Fibroblast of lung (primary cell): Measurements from ENCODE around the gene USH2A. TPM values are rescaled to one million over a fixed set of nuclear protein-coding genes. Genes with fewer than 3 reads are reported as not detected.

Experiments used
- DNase-seq, 2 donors: peaks; one replicate each; pipeline versions ENCODE4 v3.0.0 to v3.0.0-alpha.2; 2010; ENCODE audit warnings: low read depth in 2 of 2
- H2AFZ ChIP-seq: 2 replicates; pipeline ENCODE4 v1.5.1; 2012; ENCODE audit warnings: low read length, control low read depth, inconsistent platforms
- H3K27ac ChIP-seq: 2 replicates; pipeline ENCODE4 v1.5.1; 2011; ENCODE audit warnings: low read length, control low read depth; ENCODE audit not compliant: insufficient read depth
- H3K27me3 ChIP-seq: 2 replicates; pipeline ENCODE4 v1.5.1; 2011; ENCODE audit warnings: mild to moderate bottlenecking, low read length; ENCODE audit not compliant: control insufficient read depth, insufficient read depth
- H3K36me3 ChIP-seq: 2 replicates; pipeline ENCODE4 v1.5.1; 2011; ENCODE audit warnings: low read length; ENCODE audit not compliant: control insufficient read depth, insufficient read depth
- H3K4me1 ChIP-seq: 2 replicates; pipeline ENCODE4 v1.5.1; 2011; ENCODE audit warnings: low read length; ENCODE audit not compliant: control insufficient read depth, insufficient read depth; ENCODE audit errors: extremely low read depth
- H3K4me2 ChIP-seq: 2 replicates; pipeline ENCODE4 v1.5.1; 2011; ENCODE audit warnings: low read length, control low read depth; ENCODE audit not compliant: insufficient read depth; ENCODE audit errors: extremely low read depth
- H3K4me3 ChIP-seq, 4 experiments: fragments of 200-600 bp in 1 of 4; sonication (generic) in 1 of 4; replicated peaks in 1 of 4; 2 replicates each; pipeline ENCODE4 v1.5.1; 2011 to 2016; ENCODE audit warnings: low read length in 4 of 4, low read depth in 3 of 4, mild to moderate bottlenecking in 3 of 4, control low read depth in 2 of 4, inconsistent platforms in 1 of 4, mixed read lengths in 1 of 4; ENCODE audit not compliant: insufficient read depth in 1 of 4; ENCODE audit errors: control extremely low read depth in 1 of 4
- H3K79me2 ChIP-seq: 2 replicates; pipeline ENCODE4 v1.5.1; 2012; ENCODE audit warnings: mild to moderate bottlenecking, low read length, inconsistent platforms; ENCODE audit not compliant: control insufficient read depth, insufficient read depth
- H3K9ac ChIP-seq: 2 replicates; pipeline ENCODE4 v1.5.1; 2011; ENCODE audit warnings: mild to moderate bottlenecking, low read length, control low read depth; ENCODE audit not compliant: insufficient read depth
- H3K9me3 ChIP-seq: 2 replicates; pipeline ENCODE4 v1.5.1; 2012; ENCODE audit warnings: low read depth, low read length; ENCODE audit not compliant: control insufficient read depth, insufficient read depth
- H4K20me1 ChIP-seq: 2 replicates; pipeline ENCODE4 v1.5.1; 2011; ENCODE audit warnings: low read length; ENCODE audit not compliant: control insufficient read depth, insufficient read depth; ENCODE audit errors: extremely low read depth
- CTCF ChIP-seq, 2 donors: IDR thresholded peaks in 1 of 2; conservative IDR thresholded peaks in 1 of 2; 1 replicate in 1 of 2; 2 replicates in 1 of 2; pipeline ENCODE4 v1.5.1; 2011 to 2012; ENCODE audit warnings: low read length in 2 of 2, control low read depth in 1 of 2, inconsistent platforms in 1 of 2, low read depth in 1 of 2, mild to moderate bottlenecking in 1 of 2
- EZH2 ChIP-seq: IDR thresholded peaks from 2 replicates; pipeline ENCODE4 v1.5.1; 2012; ENCODE audit warnings: low read length, control low read depth, mild to moderate bottlenecking; ENCODE audit errors: missing control alignments
- polyA plus RNA-seq, 2 donors: library from polyadenylated mRNA; depleted of rRNA in 1 of 2; stranded (reverse) in 1 of 2; unstranded in 1 of 2; fragments of >200 nt; gene quantifications; 2 replicates each; pipeline ENCODE4 v1.2.1, GENCODE V29; 2011 to 2012; ENCODE audit warnings: missing spikeins in 1 of 2
- total RNA-seq: library from RNA; depleted of rRNA; stranded (reverse); fragments of >200 nt; gene quantifications from 2 replicates; pipeline ENCODE4 v1.2.1, GENCODE V29; 2014

The USH2A gene
- total and polyA plus RNA-seq, 2 donors (not counting 1 experiment from before 2014, with no cell fraction given), result under 0.01 to 0.01 TPM

GRCh38 chr1:216303690-216304089 is 119.6 kb downstream of the USH2A start:
- no peak overlapping the region for H2AFZ ChIP-seq
- H4K20me1 ChIP-seq, result no peaks in the 10 kb centered on the region
- no peaks in the 10 kb centered on the region for H3K9me3 ChIP-seq
- no peaks in the 10 kb centered on the region for H3K36me3 ChIP-seq
- H3K4me1 ChIP-seq, result no peaks in the 10 kb centered on the region
- H3K4me2 ChIP-seq, result no peak overlapping the region
- no peak for DNase-seq
- no peak for TF ChIP-seq CTCF (conservative IDR thresholded peaks at IDR 0.05 in 1 of 2, IDR thresholded peaks at IDR 0.05 in 1 of 2; ENCODE audit: low read depth in 1 of 2, low read length in 2 of 2)
- no peak for TF ChIP-seq EZH2
- no peak overlapping the region for H3K9ac ChIP-seq
- H3K27ac ChIP-seq, result no peak overlapping the region
- no peaks in the 10 kb centered on the region for H3K27me3 ChIP-seq
- no peaks in the 10 kb centered on the region for H3K79me2 ChIP-seq
- no peak overlapping the region for H3K4me3 ChIP-seq

- H2AFZ ChIP-seq, result no peak overlapping the region
- H4K20me1 ChIP-seq, result no peaks in the 10 kb centered on the region
- TF ChIP-seq CTCF (conservative IDR thresholded peaks at IDR 0.05 in 1 of 2, IDR thresholded peaks at IDR 0.05 in 1 of 2; ENCODE audit: low read depth in 1 of 2, low read length in 2 of 2), result no peak
- no peak for TF ChIP-seq EZH2
- H3K4me1 ChIP-seq, result no peaks in the 10 kb centered on the region
- no peak overlapping the region for H3K27ac ChIP-seq
- no peaks in the 10 kb centered on the region for H3K36me3 ChIP-seq
- H3K27me3 ChIP-seq, result no peaks in the 10 kb centered on the region
- no peak overlapping the region for H3K4me3 ChIP-seq
- H3K79me2 ChIP-seq, result no peaks in the 10 kb centered on the region
- H3K9me3 ChIP-seq, result no peaks in the 10 kb centered on the region
- H3K4me2 ChIP-seq, result no peak overlapping the region
- peak; percentile 25 to 95 for DNase-seq
- H3K9ac ChIP-seq, result no peak overlapping the region
Measured at GRCh38 chr1:216293683-216294082, 129.6 kb downstream of the USH2A start.

- H3K4me1 ChIP-seq, result no peaks in the 10 kb centered on the region
- no peaks in the 10 kb centered on the region for H3K79me2 ChIP-seq
- no peak for DNase-seq
- TF ChIP-seq EZH2 (no peak), CTCF (conservative IDR thresholded peaks at IDR 0.05 in 1 of 2, IDR thresholded peaks at IDR 0.05 in 1 of 2; ENCODE audit: low read depth in 1 of 2, low read length in 2 of 2) (no peak)
- H3K27me3 ChIP-seq, result no peaks in the 10 kb centered on the region
- no peaks in the 10 kb centered on the region for H3K36me3 ChIP-seq
- H2AFZ ChIP-seq, result no peak overlapping the region
- no peak overlapping the region for H3K9ac ChIP-seq
- H3K4me3 ChIP-seq, result no peak overlapping the region
- H3K9me3 ChIP-seq, result no peaks in the 10 kb centered on the region
- no peak overlapping the region for H3K4me2 ChIP-seq
- H3K27ac ChIP-seq, result no peak overlapping the region
- H4K20me1 ChIP-seq, result no peaks in the 10 kb centered on the region
Measured at GRCh38 chr1:216290074-216290473, 133.2 kb downstream of the USH2A start.
